ENCODE data around the gene ITGAL. TPM values are rescaled to one million over a fixed set of nuclear protein-coding genes. Genes with fewer than 3 reads are reported as not detected.

Gene ITGAL
- total and polyA plus RNA-seq, 2 of the 13 experiments (the other 11 are each of a cell fraction or from before 2014, with no cell fraction given): 0.86 to 1.2 TPM

DNA sequence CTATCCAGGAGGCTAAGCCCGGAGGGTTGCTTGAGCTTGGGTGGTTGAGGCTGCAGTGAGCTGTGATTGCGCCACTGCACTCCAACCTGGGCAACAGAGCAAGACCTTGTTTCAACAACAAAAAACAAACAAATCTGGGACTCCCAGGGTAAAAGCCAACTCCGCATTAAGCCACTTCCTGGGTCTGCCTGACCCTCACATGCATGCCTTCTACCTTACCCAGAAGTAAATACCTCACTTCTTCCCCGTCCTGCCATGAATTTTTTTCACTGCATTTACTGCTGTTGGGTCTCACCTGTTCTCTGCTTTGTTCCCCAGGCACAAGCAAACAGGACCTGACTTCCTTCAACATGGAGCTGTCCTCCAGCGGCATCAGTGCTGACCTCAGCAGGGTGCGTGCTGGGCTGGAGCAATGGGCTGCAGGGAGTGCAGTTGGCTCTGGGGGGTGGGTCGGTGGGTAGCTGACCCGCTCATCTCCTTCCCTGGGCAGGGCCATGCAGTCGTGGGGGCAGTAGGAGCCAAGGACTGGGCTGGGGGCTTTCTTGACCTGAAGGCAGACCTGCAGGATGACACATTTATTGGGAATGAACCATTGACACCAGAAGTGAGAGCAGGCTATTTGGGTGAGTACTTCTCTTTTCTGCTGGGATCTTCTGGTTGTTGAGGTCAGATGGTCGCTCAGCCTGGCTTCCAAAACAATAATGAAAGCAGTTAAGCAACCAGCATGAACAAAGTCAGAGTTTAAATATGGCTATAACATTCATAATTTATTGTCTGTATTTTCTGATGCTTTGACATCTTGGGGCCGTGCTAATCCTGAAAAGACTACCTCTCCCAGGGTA is 16.4 kb downstream of the ITGAL start (continued):
- TF ChIP-seq, protein P1, sequence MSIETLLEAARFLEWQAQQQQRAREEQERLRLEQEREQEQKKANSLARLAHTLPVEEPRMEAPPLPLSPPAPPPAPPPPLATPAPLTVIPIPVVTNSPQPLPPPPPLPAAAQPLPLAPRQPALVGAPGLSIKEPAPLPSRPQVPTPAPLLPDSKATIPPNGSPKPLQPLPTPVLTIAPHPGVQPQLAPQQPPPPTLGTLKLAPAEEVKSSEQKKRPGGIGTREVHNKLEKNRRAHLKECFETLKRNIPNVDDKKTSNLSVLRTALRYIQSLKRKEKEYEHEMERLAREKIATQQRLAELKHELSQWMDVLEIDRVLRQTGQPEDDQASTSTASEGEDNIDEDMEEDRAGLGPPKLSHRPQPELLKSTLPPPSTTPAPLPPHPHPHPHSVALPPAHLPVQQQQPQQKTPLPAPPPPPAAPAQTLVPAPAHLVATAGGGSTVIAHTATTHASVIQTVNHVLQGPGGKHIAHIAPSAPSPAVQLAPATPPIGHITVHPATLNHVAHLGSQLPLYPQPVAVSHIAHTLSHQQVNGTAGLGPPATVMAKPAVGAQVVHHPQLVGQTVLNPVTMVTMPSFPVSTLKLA (IDR thresholded peaks at IDR 0.05): no peak
- TF ChIP-seq ZNF235 (CRISPR knock-in tag; IDR thresholded peaks at IDR 0.05; ENCODE audit: borderline replicate concordance): no peak
- TF ChIP-seq, protein P2, sequence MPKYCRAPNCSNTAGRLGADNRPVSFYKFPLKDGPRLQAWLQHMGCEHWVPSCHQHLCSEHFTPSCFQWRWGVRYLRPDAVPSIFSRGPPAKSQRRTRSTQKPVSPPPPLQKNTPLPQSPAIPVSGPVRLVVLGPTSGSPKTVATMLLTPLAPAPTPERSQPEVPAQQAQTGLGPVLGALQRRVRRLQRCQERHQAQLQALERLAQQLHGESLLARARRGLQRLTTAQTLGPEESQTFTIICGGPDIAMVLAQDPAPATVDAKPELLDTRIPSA (CRISPR knock-in tag; IDR thresholded peaks at IDR 0.05; ENCODE audit: borderline replicate concordance): no peak
- no peak for TF ChIP-seq ZSCAN22 (CRISPR knock-in tag; IDR thresholded peaks at IDR 0.05)
- peak; percentile 70; the same call in 1 of the 2 replicates for TF ChIP-seq ZNF563 (CRISPR knock-in tag; IDR thresholded peaks at IDR 0.05)
- TF ChIP-seq FIP1L1 (IDR thresholded peaks at IDR 0.05; ENCODE audit: borderline replicate concordance, insufficient read depth, low read depth, low read length): no peak
- no peak for TF ChIP-seq ZNF446 (CRISPR knock-in tag; IDR thresholded peaks at IDR 0.05)
- no peak for TF ChIP-seq GPN1 (CRISPR knock-in tag; IDR thresholded peaks at IDR 0.05; ENCODE audit: borderline replicate concordance)
- TF ChIP-seq, protein P3, sequence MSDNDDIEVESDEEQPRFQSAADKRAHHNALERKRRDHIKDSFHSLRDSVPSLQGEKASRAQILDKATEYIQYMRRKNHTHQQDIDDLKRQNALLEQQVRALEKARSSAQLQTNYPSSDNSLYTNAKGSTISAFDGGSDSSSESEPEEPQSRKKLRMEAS (IDR thresholded peaks at IDR 0.05): peak; percentile 33; the same call in 1 of the 2 replicates
- peak; percentile 34; the same call in 1 of the 2 replicates for TF ChIP-seq GABPB1 (CRISPR knock-in tag; IDR thresholded peaks at IDR 0.05)
- TF ChIP-seq YY1 (IDR thresholded peaks at IDR 0.05; ENCODE audit: insufficient read depth, insufficient replicate concordance, low read depth, low read length): no peak
- no peak for TF ChIP-seq GABPA (IDR thresholded peaks at IDR 0.05; ENCODE audit: low read depth, low read length)
- peak; percentile 70 for TF ChIP-seq GABPA (CRISPR knock-in tag; IDR thresholded peaks at IDR 0.05; ENCODE audit: low read depth)
- no peak for TF ChIP-seq MLLT10 (CRISPR knock-in tag; IDR thresholded peaks at IDR 0.05)
- TF ChIP-seq, protein P4, sequence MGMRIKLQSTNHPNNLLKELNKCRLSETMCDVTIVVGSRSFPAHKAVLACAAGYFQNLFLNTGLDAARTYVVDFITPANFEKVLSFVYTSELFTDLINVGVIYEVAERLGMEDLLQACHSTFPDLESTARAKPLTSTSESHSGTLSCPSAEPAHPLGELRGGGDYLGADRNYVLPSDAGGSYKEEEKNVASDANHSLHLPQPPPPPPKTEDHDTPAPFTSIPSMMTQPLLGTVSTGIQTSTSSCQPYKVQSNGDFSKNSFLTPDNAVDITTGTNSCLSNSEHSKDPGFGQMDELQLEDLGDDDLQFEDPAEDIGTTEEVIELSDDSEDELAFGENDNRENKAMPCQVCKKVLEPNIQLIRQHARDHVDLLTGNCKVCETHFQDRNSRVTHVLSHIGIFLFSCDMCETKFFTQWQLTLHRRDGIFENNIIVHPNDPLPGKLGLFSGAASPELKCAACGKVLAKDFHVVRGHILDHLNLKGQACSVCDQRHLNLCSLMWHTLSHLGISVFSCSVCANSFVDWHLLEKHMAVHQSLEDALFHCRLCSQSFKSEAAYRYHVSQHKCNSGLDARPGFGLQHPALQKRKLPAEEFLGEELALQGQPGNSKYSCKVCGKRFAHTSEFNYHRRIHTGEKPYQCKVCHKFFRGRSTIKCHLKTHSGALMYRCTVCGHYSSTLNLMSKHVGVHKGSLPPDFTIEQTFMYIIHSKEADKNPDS (CRISPR knock-in tag; IDR thresholded peaks at IDR 0.05): no peak
- peak; percentile 90 for TF ChIP-seq ZNF3 (CRISPR knock-in tag; IDR thresholded peaks at IDR 0.05)
- TF ChIP-seq ZNF337 (CRISPR knock-in tag; IDR thresholded peaks at IDR 0.05; ENCODE audit: borderline replicate concordance, low read depth): 0 out of 2 replicates have a peak, but pooled peaks have one; percentile 52
- TF ChIP-seq, protein P5, sequence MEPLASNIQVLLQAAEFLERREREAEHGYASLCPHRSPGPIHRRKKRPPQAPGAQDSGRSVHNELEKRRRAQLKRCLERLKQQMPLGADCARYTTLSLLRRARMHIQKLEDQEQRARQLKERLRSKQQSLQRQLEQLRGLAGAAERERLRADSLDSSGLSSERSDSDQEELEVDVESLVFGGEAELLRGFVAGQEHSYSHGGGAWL (CRISPR knock-in tag; IDR thresholded peaks at IDR 0.05): no peak
- TF ChIP-seq, protein P6, sequence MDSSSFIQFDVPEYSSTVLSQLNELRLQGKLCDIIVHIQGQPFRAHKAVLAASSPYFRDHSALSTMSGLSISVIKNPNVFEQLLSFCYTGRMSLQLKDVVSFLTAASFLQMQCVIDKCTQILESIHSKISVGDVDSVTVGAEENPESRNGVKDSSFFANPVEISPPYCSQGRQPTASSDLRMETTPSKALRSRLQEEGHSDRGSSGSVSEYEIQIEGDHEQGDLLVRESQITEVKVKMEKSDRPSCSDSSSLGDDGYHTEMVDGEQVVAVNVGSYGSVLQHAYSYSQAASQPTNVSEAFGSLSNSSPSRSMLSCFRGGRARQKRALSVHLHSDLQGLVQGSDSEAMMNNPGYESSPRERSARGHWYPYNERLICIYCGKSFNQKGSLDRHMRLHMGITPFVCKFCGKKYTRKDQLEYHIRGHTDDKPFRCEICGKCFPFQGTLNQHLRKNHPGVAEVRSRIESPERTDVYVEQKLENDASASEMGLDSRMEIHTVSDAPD (CRISPR knock-in tag; IDR thresholded peaks at IDR 0.05): no peak
- TF ChIP-seq ZNF782 (CRISPR knock-in tag; IDR thresholded peaks at IDR 0.05; ENCODE audit: borderline replicate concordance): no peak
- no peak for TF ChIP-seq ZNF432 (CRISPR knock-in tag; IDR thresholded peaks at IDR 0.05; ENCODE audit: borderline replicate concordance)
- TF ChIP-seq ZNF644 (CRISPR knock-in tag; IDR thresholded peaks at IDR 0.05; ENCODE audit: low read depth): peak; percentile 82
- TF ChIP-seq JUN (CRISPR knock-in tag; IDR thresholded peaks at IDR 0.05): no peak
- TF ChIP-seq MAFK (conservative IDR thresholded peaks at IDR 0.05 in 1 of 2, IDR thresholded peaks at IDR 0.05 in 1 of 2; ENCODE audit: low read length in 2 of 2): peak; percentile 57 to 61
